K562 (cell line): ENCODE measurements around the gene ATCAY. TPM values are rescaled to one million over a fixed set of nuclear protein-coding genes. Genes with fewer than 3 reads are reported as not detected.
A peak's percentile ranks its signal among the peaks of the same experiment; 100 is the strongest.

ENCODE experiments used
- CREM ChIP-seq: IDR thresholded peaks from 2 replicates; pipeline ENCODE4 v1.6.1; 2014; ENCODE audit warnings: antibody characterized with exemption, low read depth
- JUN ChIP-seq, 2 experiments: sonication (generic) in 1 of 2; formaldehyde crosslinking in 1 of 2; IDR thresholded peaks; 2 replicates each; pipeline versions ENCODE4 v1.6.1 to v1.8.0; 2012 to 2022; ENCODE audit warnings: borderline replicate concordance in 2 of 2, mild to moderate bottlenecking in 2 of 2, improper control_type of control experiment in 1 of 2, low read depth in 1 of 2, low read length in 1 of 2, missing genetic modification reagents in 1 of 2
- MEIS2 ChIP-seq: fragments of 450-650 bp; IDR thresholded peaks from 2 replicates; pipeline ENCODE4 v1.6.1; 2014; ENCODE audit warnings: mild to moderate bottlenecking; ENCODE audit not compliant: partially characterized antibody
- MTA2 ChIP-seq: fragments of 450-650 bp; IDR thresholded peaks from 2 replicates; pipeline ENCODE4 v1.6.1; 2016; ENCODE audit warnings: low read depth
- RNF2 ChIP-seq: sonication (generic); IDR thresholded peaks from 2 replicates; pipeline ENCODE4 v1.6.1; 2016
- RREB1 ChIP-seq: fragments of 250-450 bp; sonication (Bioruptor Pico); IDR thresholded peaks from 2 replicates; pipeline ENCODE4 v1.4.0; 2020
- SIRT6 ChIP-seq: IDR thresholded peaks from one replicate; pipeline ENCODE4 v1.6.1; 2012; ENCODE audit warnings: low read depth, mild to moderate bottlenecking, control low read depth, inconsistent platforms, low read length, moderate library complexity
- SRSF7 ChIP-seq: fragments of 200-400 bp; formaldehyde crosslinking; optimal IDR thresholded peaks from 2 replicates; pipeline ENCODE3; 2017; ENCODE audit warnings: mild to moderate bottlenecking, low read depth, low read length
- TAF15 ChIP-seq: fragments of 200-400 bp; formaldehyde crosslinking; IDR thresholded peaks from 2 replicates; pipeline ENCODE4 v1.6.1; 2017; ENCODE audit warnings: mild to moderate bottlenecking, low read depth, low read length, moderate library complexity
- TCF7L2 ChIP-seq: fragments of 150-350 bp; IDR thresholded peaks from 2 replicates; pipeline ENCODE4 v1.6.1; 2016; ENCODE audit warnings: low read depth, mild to moderate bottlenecking, low read length, moderate library complexity
- TSC22D4 ChIP-seq: fragments of 450-650 bp; IDR thresholded peaks from 2 replicates; pipeline ENCODE4 v1.6.1; 2016; ENCODE audit warnings: missing genetic modification characterization, missing biosample characterization, control low read depth
- ZBTB2 ChIP-seq: fragments of 450-650 bp; IDR thresholded peaks from 2 replicates; pipeline ENCODE4 v1.6.1; 2016; ENCODE audit warnings: antibody characterized with exemption
- ZFX ChIP-seq: sonication (generic); formaldehyde crosslinking; IDR thresholded peaks from 2 replicates; pipeline ENCODE4 v1.8.0; 2022; ENCODE audit warnings: mild to moderate bottlenecking, missing genetic modification reagents, moderate library complexity
- ZNF282 ChIP-seq: sonication (generic); formaldehyde crosslinking; IDR thresholded peaks from 2 replicates; pipeline ENCODE4 v1.8.1; 2023; ENCODE audit warnings: missing genetic modification reagents
- ZNF76 ChIP-seq: fragments of 250-450 bp; sonication (Bioruptor Pico); IDR thresholded peaks from 2 replicates; pipeline ENCODE4 v1.4.0; 2020; ENCODE audit warnings: mild to moderate bottlenecking, moderate library complexity, borderline replicate concordance
- polyA plus RNA-seq, 8 experiments: library from polyadenylated mRNA; depleted of rRNA in 4 of 8; stranded (reverse) in 5 of 8; unstranded in 3 of 8; fragments of >200 nt; fragmentation: Nextera tagmentation in 2 of 8; fragmentation: Illumina TruSeq in 1 of 8; extraction: Ambion mirVana in 2 of 8; extraction: Trizol in 1 of 8; gene quantifications; 2 replicates each; pipeline versions ENCODE4 v1.2.1 to v1.2.3, GENCODE V29; 2011 to 2014; ENCODE audit warnings: inconsistent platforms in 1 of 8, missing spikeins in 1 of 8
- total RNA-seq, 7 experiments: library from RNA; depleted of rRNA in 6 of 7; stranded (reverse); fragments of >200 nt in 6 of 7; fragmentation: Illumina TruSeq in 2 of 7; extraction: Trizol in 2 of 7; gene quantifications; 2 replicates each; pipeline versions ENCODE4 v1.2.1 to v1.2.3, GENCODE V29; 2011 to 2021; ENCODE audit warnings: low replicate concordance in 1 of 7
- TF ChIP-seq, protein P1 (sequence below): sonication (generic); formaldehyde crosslinking; IDR thresholded peaks from 2 replicates; pipeline ENCODE4 v1.8.1; 2022; ENCODE audit warnings: missing genetic modification reagents

The ATCAY gene
- total and polyA plus RNA-seq, 9 of the 15 experiments (the other 6 are each of a cell fraction or from before 2014, with no cell fraction given) = not detected

- TF ChIP-seq, protein P1, sequence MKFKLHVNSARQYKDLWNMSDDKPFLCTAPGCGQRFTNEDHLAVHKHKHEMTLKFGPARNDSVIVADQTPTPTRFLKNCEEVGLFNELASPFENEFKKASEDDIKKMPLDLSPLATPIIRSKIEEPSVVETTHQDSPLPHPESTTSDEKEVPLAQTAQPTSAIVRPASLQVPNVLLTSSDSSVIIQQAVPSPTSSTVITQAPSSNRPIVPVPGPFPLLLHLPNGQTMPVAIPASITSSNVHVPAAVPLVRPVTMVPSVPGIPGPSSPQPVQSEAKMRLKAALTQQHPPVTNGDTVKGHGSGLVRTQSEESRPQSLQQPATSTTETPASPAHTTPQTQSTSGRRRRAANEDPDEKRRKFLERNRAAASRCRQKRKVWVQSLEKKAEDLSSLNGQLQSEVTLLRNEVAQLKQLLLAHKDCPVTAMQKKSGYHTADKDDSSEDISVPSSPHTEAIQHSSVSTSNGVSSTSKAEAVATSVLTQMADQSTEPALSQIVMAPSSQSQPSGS = peak; percentile 35; the same call in 1 of the 2 replicates
- no peak for TF ChIP-seq RNF2
- TF ChIP-seq TAF15 = no peak
- no peak for TF ChIP-seq MTA2
- TF ChIP-seq RREB1 (CRISPR knock-in tag) = no peak
- TF ChIP-seq ZFX (CRISPR knock-in tag) = no peak
- TF ChIP-seq ZNF76 = no peak
- TF ChIP-seq SRSF7 = no peak
- TF ChIP-seq ZBTB2 = no peak
- TF ChIP-seq TCF7L2 = no peak
- peak; percentile 90 for TF ChIP-seq JUN (IDR thresholded peaks at IDR 0.05; ENCODE audit: borderline replicate concordance, low read depth, low read length)
- 0 out of 2 replicates have a peak, but pooled peaks have one; percentile 61 for TF ChIP-seq JUN (CRISPR knock-in tag; IDR thresholded peaks at IDR 0.05; ENCODE audit: borderline replicate concordance)
- peak; percentile 15; the same call in 1 of the 2 replicates for TF ChIP-seq CREM
- TF ChIP-seq TSC22D4 = no peak
- TF ChIP-seq MEIS2 = no peak
- TF ChIP-seq ZNF282 (CRISPR knock-in tag) = no peak
- no peak for TF ChIP-seq SIRT6
Observed at GRCh38 chr19:3968556-3969434, 88.3 kb downstream of the ATCAY start (continued).
